ENCODE results near the gene DR1.

Gene DR1

DNA sequence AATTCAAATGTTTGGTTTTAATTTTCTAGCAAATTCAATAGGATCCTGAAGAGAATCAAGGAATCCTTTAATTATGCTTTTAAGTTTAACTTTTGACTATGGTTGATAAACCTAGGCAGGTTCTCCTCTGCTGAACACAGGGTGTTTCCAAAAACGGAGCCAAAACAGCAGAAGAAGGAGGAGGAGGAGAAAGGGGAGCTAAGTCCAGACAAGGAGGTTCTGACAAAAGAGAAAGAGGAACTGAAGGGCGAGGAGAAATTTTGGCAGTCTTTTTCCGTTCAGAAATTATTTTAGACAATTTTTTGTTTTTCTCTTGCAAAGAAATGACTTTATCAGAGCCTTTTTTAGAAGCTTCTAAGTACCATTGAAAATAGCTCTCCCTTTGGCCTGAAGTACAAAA lies 69.0 kb downstream of the DR1 start:
- no peaks in the 10 kb centered on the region for H3K36me3 ChIP-seq (ENCODE audit: insufficient read depth)
- H3K4me2 ChIP-seq = no peak overlapping the region
- no peak overlapping the region for H3K9ac ChIP-seq
- no peak overlapping the region for H2AFZ ChIP-seq (ENCODE audit: low read depth)
- H3K4me1 ChIP-seq (ENCODE audit: low read depth, poor library complexity, severe bottlenecking) = no peaks in the 10 kb centered on the region
- H3K4me3 ChIP-seq (IDR thresholded peaks at IDR 0.05; ENCODE audit: insufficient read depth, low read depth, low read length) = no peak overlapping the region
- no peaks in the 10 kb centered on the region for H3K79me2 ChIP-seq (ENCODE audit: insufficient read depth, low read depth)
- TF ChIP-seq CTCF (conservative IDR thresholded peaks at IDR 0.05; ENCODE audit: low read depth, low read length) = no peak
- no peaks in the 10 kb centered on the region for H3K27me3 ChIP-seq (ENCODE audit: insufficient read depth, low read depth)
- no peak overlapping the region for H3K27ac ChIP-seq
- no peaks in the 10 kb centered on the region for H4K20me1 ChIP-seq (ENCODE audit: insufficient read depth)

GRCh38 chr1:93415296-93415695 lies 69.6 kb downstream of the DR1 start:
- Histone ChIP-seq H3K4me1 (ENCODE audit: low read depth, poor library complexity, severe bottlenecking) (no peaks in the 10 kb centered on the region), H3K4me2 (no peak overlapping the region), H3K36me3 (ENCODE audit: insufficient read depth) (no peaks in the 10 kb centered on the region), H3K9ac (no peak overlapping the region), H3K79me2 (ENCODE audit: insufficient read depth, low read depth) (no peaks in the 10 kb centered on the region), H2AFZ (ENCODE audit: low read depth) (no peak overlapping the region), H3K27me3 (ENCODE audit: insufficient read depth, low read depth) (no peaks in the 10 kb centered on the region), H3K27ac (no peak overlapping the region), H4K20me1 (ENCODE audit: insufficient read depth) (no peaks in the 10 kb centered on the region), H3K4me3 (IDR thresholded peaks at IDR 0.05; ENCODE audit: insufficient read depth, low read depth, low read length) (no peak overlapping the region)
- no peak for TF ChIP-seq CTCF (conservative IDR thresholded peaks at IDR 0.05; ENCODE audit: low read depth, low read length)

GRCh38 chr1:93416183-93416582 lies 70.5 kb downstream of the DR1 start:
- TF ChIP-seq CTCF (conservative IDR thresholded peaks at IDR 0.05; ENCODE audit: low read depth, low read length) = no peak
- Histone ChIP-seq H3K27ac (no peak overlapping the region), H4K20me1 (ENCODE audit: insufficient read depth) (no peaks in the 10 kb centered on the region), H3K4me2 (no peak overlapping the region), H3K4me3 (IDR thresholded peaks at IDR 0.05; ENCODE audit: insufficient read depth, low read depth, low read length) (no peak overlapping the region), H3K4me1 (ENCODE audit: low read depth, poor library complexity, severe bottlenecking) (no peaks in the 10 kb centered on the region), H3K9ac (no peak overlapping the region), H3K79me2 (ENCODE audit: insufficient read depth, low read depth) (no peaks in the 10 kb centered on the region), H3K36me3 (ENCODE audit: insufficient read depth) (no peaks in the 10 kb centered on the region), H3K27me3 (ENCODE audit: insufficient read depth, low read depth) (no peaks in the 10 kb centered on the region), H2AFZ (ENCODE audit: low read depth) (no peak overlapping the region)
